HepG2 (cell line): ENCODE results near the gene ASTN2. TPM values are rescaled to one million over a fixed set of nuclear protein-coding genes. Genes with fewer than 3 reads are reported as not detected.

Experiments used
- ATAC-seq: fragments of 200-7000 bp; cut with Tn5 transposase; 3 replicates; pipeline ENCODE4 v1.9.1; 2020; ENCODE audit warnings: mild to moderate bottlenecking, moderate library complexity
- BruUV-seq: library from RNA; stranded (reverse); fragments of 400-500 nt; replicated peaks from 2 replicates; lab custom pipeline; 2021; lab: Mats Ljungman, UMichigan
- CTCF ChIA-PET: fragments of 300-600 bp; formaldehyde crosslinking; extraction: SDS; loops from one replicate; lab custom pipeline; 2021; ENCODE audit warnings: low total read pairs, inconsistent platforms, low intra/inter-chr PET ratio; lab: Yijun Ruan, JAX
- POLR2A ChIA-PET: fragments of 350-600 bp; sonication (Branson Sonifier 250); formaldehyde crosslinking; loops from one replicate; lab custom pipeline; 2020; ENCODE audit warnings: antibody characterized with exemption, inconsistent platforms; lab: Yijun Ruan, JAX
- DNase-seq: peaks from one replicate; pipeline ENCODE4 v3.0.0-alpha.2; 2015; ENCODE audit warnings: low spot score
- FAIRE-seq: peaks from 3 replicates; lab custom pipeline; 2011; peaks lifted over from hg19 to GRCh38; lab: Jason Lieb, UNC
- H2AFZ ChIP-seq: one replicate; pipeline ENCODE4 v1.6.1; 2011; ENCODE audit warnings: low read length, inconsistent platforms
- H3K27ac ChIP-seq: fragments of 300-600 bp; 3 replicates; pipeline ENCODE4 v1.8.0; 2011; ENCODE audit warnings: mixed run types, mild to moderate bottlenecking, mixed read lengths, low read length, inconsistent platforms; ENCODE audit not compliant: insufficient read depth; ENCODE audit errors: extremely low read length
- H3K27me3 ChIP-seq, 2 experiments: fragments of 200-600 bp in 1 of 2; 2 replicates in 1 of 2; 3 replicates in 1 of 2; pipeline versions ENCODE4 v1.6.0 to v1.8.0; 2011; ENCODE audit warnings: low read length in 2 of 2, mild to moderate bottlenecking in 2 of 2, moderate library complexity in 2 of 2, inconsistent platforms in 1 of 2; ENCODE audit not compliant: insufficient read depth in 2 of 2, control insufficient read depth in 1 of 2
- H3K36me3 ChIP-seq, 2 experiments: fragments of 200-600 bp in 1 of 2; replicated peaks in 1 of 2; 2 replicates in 1 of 2; 3 replicates in 1 of 2; pipeline versions ENCODE4 v1.5.1 to v1.8.0; 2011; ENCODE audit warnings: low read length in 2 of 2, inconsistent platforms in 1 of 2; ENCODE audit not compliant: insufficient read depth in 2 of 2, control insufficient read depth in 1 of 2
- H3K4me1 ChIP-seq: 2 replicates; pipeline ENCODE4 v1.5.1; 2012; ENCODE audit warnings: low read length, inconsistent platforms; ENCODE audit not compliant: insufficient read depth
- H3K4me2 ChIP-seq: 2 replicates; pipeline ENCODE4 v1.6.0; 2011; ENCODE audit warnings: low read depth, low read length, inconsistent platforms
- H3K4me3 ChIP-seq, 3 experiments: fragments of 200-600 bp in 1 of 3; sonication (generic), shearing (Covaris generic) in 1 of 3; replicated peaks in 1 of 3; 2 replicates each; pipeline ENCODE4 v1.5.1; 2011 to 2016; ENCODE audit warnings: low read length in 3 of 3, inconsistent platforms in 2 of 3, low read depth in 2 of 3, mild to moderate bottlenecking in 2 of 3, control low read depth in 1 of 3, mixed read lengths in 1 of 3; ENCODE audit not compliant: insufficient read depth in 1 of 3
- H3K79me2 ChIP-seq: one replicate; pipeline ENCODE4 v1.6.1; 2011; ENCODE audit warnings: low read length, inconsistent platforms; ENCODE audit not compliant: insufficient read depth
- H3K9ac ChIP-seq: 2 replicates; pipeline ENCODE4 v1.6.0; 2011; ENCODE audit warnings: mild to moderate bottlenecking, low read depth, low read length, inconsistent platforms; ENCODE audit not compliant: insufficient read depth
- H3K9me3 ChIP-seq: 2 replicates; pipeline ENCODE4 v1.5.1; 2012; ENCODE audit warnings: mild to moderate bottlenecking, low read length
- H4K20me1 ChIP-seq: 2 replicates; pipeline ENCODE4 v1.6.0; 2011; ENCODE audit warnings: inconsistent platforms, mild to moderate bottlenecking, low read length, moderate library complexity; ENCODE audit not compliant: insufficient read depth
- CBX5 ChIP-seq: sonication (generic); formaldehyde crosslinking; IDR thresholded peaks from 2 replicates; pipeline ENCODE4 v1.4.0; 2020; ENCODE audit warnings: missing genetic modification reagents, borderline replicate concordance
- E2F1 ChIP-seq: sonication (generic); formaldehyde crosslinking; IDR thresholded peaks from 2 replicates; pipeline ENCODE4 v1.5.0; 2020; ENCODE audit warnings: missing genetic modification reagents
- HNRNPUL1 ChIP-seq: fragments of 200-400 bp; formaldehyde crosslinking; IDR thresholded peaks from 2 replicates; pipeline ENCODE4 v1.6.1; 2017; ENCODE audit warnings: low read depth, mild to moderate bottlenecking, low read length, moderate library complexity
- KIAA2018 ChIP-seq: sonication (generic); formaldehyde crosslinking; IDR thresholded peaks from 2 replicates; pipeline ENCODE4 v1.5.0; 2020; ENCODE audit warnings: mild to moderate bottlenecking, missing genetic modification reagents, borderline replicate concordance
- KLF12 ChIP-seq: sonication (generic); formaldehyde crosslinking; IDR thresholded peaks from 2 replicates; pipeline ENCODE4 v1.4.0; 2020; ENCODE audit warnings: missing genetic modification reagents, borderline replicate concordance
- RELA ChIP-seq: sonication (generic); formaldehyde crosslinking; IDR thresholded peaks from 2 replicates; pipeline ENCODE4 v1.4.0; 2020; ENCODE audit warnings: missing genetic modification reagents
- ZFP91 ChIP-seq: sonication (generic); formaldehyde crosslinking; IDR thresholded peaks from 2 replicates; pipeline ENCODE4 v1.9.0; 2022; ENCODE audit warnings: missing genetic modification reagents, mild to moderate bottlenecking, borderline replicate concordance
- ZNF34 ChIP-seq: sonication (generic); formaldehyde crosslinking; IDR thresholded peaks from 2 replicates; pipeline ENCODE4 v1.4.0; 2020; ENCODE audit warnings: mild to moderate bottlenecking, missing genetic modification reagents, borderline replicate concordance
- ZNF644 ChIP-seq: IDR thresholded peaks from 2 replicates; pipeline ENCODE4 v1.6.1; 2016; ENCODE audit warnings: low read depth
- ZNF720 ChIP-seq: sonication (generic); formaldehyde crosslinking; IDR thresholded peaks from 2 replicates; pipeline ENCODE4 v1.4.0; 2020; ENCODE audit warnings: missing genetic modification reagents
- ZNF724P ChIP-seq: sonication (generic); formaldehyde crosslinking; IDR thresholded peaks from 2 replicates; pipeline ENCODE4 v1.8.0; 2022; ENCODE audit warnings: missing genetic modification reagents, borderline replicate concordance
- ZNF781 ChIP-seq: sonication (generic); formaldehyde crosslinking; IDR thresholded peaks from 2 replicates; pipeline ENCODE4 v1.5.1; 2020; ENCODE audit warnings: borderline replicate concordance, mild to moderate bottlenecking, missing genetic modification reagents; ENCODE audit errors: not compliant biosample characterization
- WGBS: methylation state at CpG from one replicate; pipeline ENCODE4 v1.1.6; 2017; ENCODE audit warnings: low lambda C conversion rate; 5-methylcytosine and 5-hydroxymethylcytosine counted together
- in situ Hi-C: cut with HindIII; loops from 2 replicates; pipeline ENCODE4 v1.10.0; 2017; ENCODE audit warnings: low pct_unique_long_range_greater_than_20kb; ENCODE audit not compliant: extremely low pct_ligation_motif_present
- intact Hi-C: fragments of 100-400 bp; cut with micrococcal nuclease; formaldehyde crosslinking; loops from one replicate; pipeline ENCODE4 v1.10.0; 2022; ENCODE audit not compliant: unreplicated experiment
- polyA plus RNA-seq, 8 experiments: library from polyadenylated mRNA; depleted of rRNA in 3 of 8; stranded (reverse) in 7 of 8; unstranded in 1 of 8; fragments of >200 nt; fragmentation: Illumina TruSeq in 4 of 8; extraction: Trizol in 4 of 8; gene quantifications; 2 replicates each; pipeline versions ENCODE4 v1.2.1 to v1.2.3, GENCODE V29; 2011 to 2016; ENCODE audit warnings: low read depth in 4 of 8, missing spikeins in 1 of 8, mixed read lengths in 1 of 8; ENCODE audit not compliant: insufficient read depth in 1 of 8
- total RNA-seq, 5 experiments: library from RNA; depleted of rRNA; stranded (reverse); fragments of >200 nt; fragmentation: Illumina TruSeq; extraction: Trizol; gene quantifications; 2 replicates each; pipeline ENCODE4 v1.2.3, GENCODE V29; 2016; ENCODE audit warnings: low read depth in 1 of 5
- TF ChIP-seq, protein P1 (sequence below): sonication (generic); formaldehyde crosslinking; IDR thresholded peaks from 2 replicates; pipeline ENCODE4 v1.5.1; 2020; ENCODE audit warnings: mild to moderate bottlenecking, missing genetic modification reagents, borderline replicate concordance

ASTN2 gene
- total and polyA plus RNA-seq, 2 of the 13 experiments (the other 11 are each of a cell fraction or from before 2014, with no cell fraction given): 5.2 to 13.5 TPM

GRCh38 chr9:117101008-117101407 is 313.8 kb downstream of the ASTN2 start:
- Histone ChIP-seq H3K36me3 (no peaks in the 10 kb centered on the region), H3K4me3 (no peak overlapping the region), H3K79me2 (no peaks in the 10 kb centered on the region), H3K9ac (no peak overlapping the region), H2AFZ (no peak overlapping the region), H3K4me1 (no peaks in the 10 kb centered on the region), H4K20me1 (no peaks in the 10 kb centered on the region), H3K9me3 (no peaks in the 10 kb centered on the region), H3K27ac (no peak overlapping the region), H3K27me3 (no peaks in the 10 kb centered on the region), H3K4me2 (no peak overlapping the region)
- DNase-seq (no peak), ATAC-seq (no peak), FAIRE-seq (no peak)
- in situ Hi-C loops (no loop called here), intact Hi-C loops (no loop called here)
- POLR2A ChIA-PET: no interaction called here
- BruUV-seq: no TSS peak
- WGBS: 0% methylated on average over 1 of the region's 1 CpG
- CTCF ChIA-PET: no interaction called here
- TF ChIP-seq E2F1 (CRISPR knock-in tag): no peak
- TF ChIP-seq RELA (CRISPR knock-in tag): no peak
- no peak for TF ChIP-seq KLF12 (CRISPR knock-in tag)
- TF ChIP-seq, protein P1, sequence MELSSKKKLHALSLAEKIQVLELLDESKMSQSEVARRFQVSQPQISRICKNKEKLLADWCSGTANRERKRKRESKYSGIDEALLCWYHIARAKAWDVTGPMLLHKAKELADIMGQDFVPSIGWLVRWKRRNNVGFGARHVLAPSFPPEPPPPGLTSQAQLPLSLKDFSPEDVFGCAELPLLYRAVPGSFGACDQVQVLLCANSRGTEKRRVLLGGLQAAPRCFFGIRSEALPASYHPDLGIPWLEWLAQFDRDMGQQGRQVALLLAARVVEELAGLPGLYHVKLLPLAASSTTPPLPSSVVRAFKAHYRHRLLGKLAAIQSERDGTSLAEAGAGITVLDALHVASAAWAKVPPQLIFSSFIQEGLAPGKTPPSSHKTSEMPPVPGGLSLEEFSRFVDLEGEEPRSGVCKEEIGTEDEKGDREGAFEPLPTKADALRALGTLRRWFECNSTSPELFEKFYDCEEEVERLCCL (CRISPR knock-in tag): no peak
- no peak for TF ChIP-seq CBX5
- no peak for TF ChIP-seq ZFP91 (CRISPR knock-in tag)
- no peak for TF ChIP-seq ZNF781 (CRISPR knock-in tag)
- TF ChIP-seq ZNF724P (CRISPR knock-in tag): no peak
- TF ChIP-seq ZNF34 (CRISPR knock-in tag): no peak
- no peak for TF ChIP-seq ZNF720 (CRISPR knock-in tag)
- no peak for TF ChIP-seq HNRNPUL1
- TF ChIP-seq ZNF644 (CRISPR knock-in tag): no peak
- TF ChIP-seq KIAA2018 (CRISPR knock-in tag): no peak
